Stimulated activated CD8-positive, alpha-beta memory T cell treated with anti-CD3 and anti-CD28 coated beads, Interleukin-15, amount 100 ng/mL, for 4 hours (primary cell): Measurements from ENCODE around the gene TAS2R30.
A peak's percentile ranks its signal among the peaks of the same experiment; 100 is the strongest.

Experiments used
- DNase-seq, 2 donors: peaks; one replicate each; pipeline ENCODE4 v3.0.0-alpha.2; 2020; ENCODE audit warnings: low read depth in 2 of 2

TAS2R30 gene

GRCh38 chr12:11134305-11134704 lies at the start of gene TAS2R30:
Gene TAS2R30 (minus strand): TSS chr12:11134644. CDS start chr12:11134244, 400 bp downstream.
- DNase-seq = no peak

- no peak for DNase-seq
These were observed 48.6 kb upstream of the TAS2R30 start for GRCh38 chr12:11183011-11183410.

GRCh38 chr12:11182529-11182928 lies 48.1 kb upstream of the TAS2R30 start:
- DNase-seq = no peak

- no peak for DNase-seq
These were observed 43.8 kb upstream of the TAS2R30 start for GRCh38 chr12:11178250-11178649.

GRCh38 chr12:11174022-11174421 lies 39.6 kb upstream of the TAS2R30 start:
- no peak for DNase-seq

GRCh38 chr12:11171969-11172675 lies 37.7 kb upstream of the TAS2R30 start:
- no peak for DNase-seq

GRCh38 chr12:11171145-11171968 lies 36.9 kb upstream of the TAS2R30 start, which contains the start of gene SMIM10L1:
Gene SMIM10L1 (plus strand): TSS chr12:11171194. CDS start chr12:11171357, 163 bp downstream.
- peak; percentile 72 to 73 for DNase-seq

GRCh38 chr12:11170810-11171144 lies 36.3 kb upstream of the TAS2R30 start:
- no peak for DNase-seq

- DNase-seq = no peak
These were observed 31.9 kb upstream of the TAS2R30 start for GRCh38 chr12:11166300-11166699.

GRCh38 chr12:11164384-11164783 lies 29.9 kb upstream of the TAS2R30 start:
- DNase-seq = no peak

- DNase-seq = no peak
These were observed 28.1 kb upstream of the TAS2R30 start for GRCh38 chr12:11162502-11162901.

GRCh38 chr12:11158885-11159444 lies 24.5 kb upstream of the TAS2R30 start:
- DNase-seq = no peak

- DNase-seq = no peak
These were observed 20.0 kb upstream of the TAS2R30 start for GRCh38 chr12:11154400-11154925.

- DNase-seq = no peak
These were observed 18.3 kb upstream of the TAS2R30 start for GRCh38 chr12:11152725-11153124.

- no peak for DNase-seq
These were observed 16.4 kb upstream of the TAS2R30 start for GRCh38 chr12:11150832-11151231.

- no peak for DNase-seq
These were observed 13.0 kb upstream of the TAS2R30 start for GRCh38 chr12:11147420-11147819.

GRCh38 chr12:11144297-11144696 lies 9.9 kb upstream of the TAS2R30 start:
- no peak for DNase-seq

- DNase-seq = no peak
These were observed 8.9 kb upstream of the TAS2R30 start for GRCh38 chr12:11143352-11143751.

- no peak for DNase-seq
These were observed 1.6 kb upstream of the TAS2R30 start for GRCh38 chr12:11136075-11136474.

GRCh38 chr12:11133816-11134215 lies 628 bp downstream of the TAS2R30 start:
- DNase-seq = no peak

GRCh38 chr12:11133162-11133561 lies 1.3 kb downstream of the TAS2R30 start:
- no peak for DNase-seq

GRCh38 chr12:11130999-11131398 lies 3.4 kb downstream of the TAS2R30 start:
- DNase-seq = no peak

GRCh38 chr12:11130382-11130781 lies 4.1 kb downstream of the TAS2R30 start:
- DNase-seq = no peak
